GM21529 (cell line): ENCODE measurements around the gene ARAF.
A peak's percentile ranks its signal among the peaks of the same experiment; 100 is the strongest.
"Not testable (repeated sequence)": the region's sequence is repeated elsewhere in the genome, so short reads cannot be mapped to it uniquely, and the experiment has no call there.

Experiments used
- ATAC-seq: cut with Tn5 transposase; IDR thresholded peaks from one replicate; pipeline ENCODE4 v1.9.1; 2021; ENCODE audit not compliant: unreplicated experiment

The ARAF gene

GRCh38 chrX:47560934-47561658 lies at the start of gene ARAF:
TSS of gene ARAF (plus strand) at chrX:47561205. CDS start at chrX:47562968, 1,763 bp downstream.
- ATAC-seq, result peak; percentile 87

DNA sequence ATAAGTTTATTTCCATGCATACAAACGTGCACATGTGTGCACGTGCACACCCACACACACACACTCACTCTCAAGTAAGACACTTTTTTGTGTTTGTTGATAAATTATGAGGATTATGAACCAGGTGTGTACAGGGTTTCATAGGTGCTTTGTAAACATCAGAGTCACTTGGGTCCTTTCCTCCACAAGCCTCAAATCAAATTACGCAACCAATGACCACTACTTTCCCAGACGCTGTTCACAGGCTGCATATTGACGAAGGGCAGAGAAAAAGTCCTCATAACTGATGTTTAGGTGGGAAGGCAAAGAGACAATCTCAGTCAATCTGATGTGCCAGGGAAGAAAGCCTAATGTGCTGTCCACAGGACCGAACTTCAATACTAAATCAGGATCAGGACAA lies 48.6 kb upstream of the ARAF start:
- ATAC-seq, result not testable (repeated sequence)

DNA sequence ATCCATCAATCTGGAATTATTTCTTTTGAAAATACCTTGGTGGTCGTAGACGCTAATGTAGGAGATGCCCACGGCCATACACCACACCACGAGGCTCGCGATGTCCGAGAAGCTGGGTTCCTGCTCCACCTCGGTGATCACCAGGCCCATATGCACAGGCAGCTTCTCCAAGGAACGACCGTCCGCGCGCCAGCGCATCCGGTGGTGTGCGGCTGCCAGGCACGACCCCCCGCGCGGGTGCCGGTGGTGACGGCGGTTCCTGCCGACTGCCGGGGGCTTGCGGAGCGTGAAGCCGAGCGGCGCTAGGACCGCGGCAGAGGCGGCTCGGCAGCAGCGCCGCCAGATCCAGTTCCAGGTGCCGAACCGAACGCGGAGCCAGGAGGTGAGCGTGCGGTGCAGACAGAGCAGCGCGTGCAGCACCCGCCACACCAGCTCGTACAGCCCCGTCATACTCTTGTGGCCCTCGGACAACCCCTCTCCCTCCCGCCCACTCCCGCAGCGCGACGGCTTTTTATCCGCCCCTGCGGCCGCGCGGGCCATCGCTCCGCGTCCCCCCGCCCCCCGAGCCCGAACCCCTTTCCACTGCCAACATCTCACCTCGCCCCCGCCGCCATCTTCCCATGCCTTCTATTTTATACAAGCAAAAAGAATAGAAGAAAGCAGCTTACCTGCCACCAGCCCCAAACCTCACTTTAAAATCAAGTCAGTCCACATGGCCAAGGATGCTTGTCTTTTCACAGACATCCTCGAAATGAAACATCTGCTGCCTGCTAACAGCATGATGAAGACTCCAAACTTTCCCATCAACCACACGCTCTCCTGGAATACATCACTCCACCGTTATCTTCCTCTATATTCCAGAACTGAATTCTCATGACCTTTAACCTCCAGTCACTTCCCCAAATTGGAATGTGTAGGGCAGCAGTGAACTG lies 47.7 kb upstream of the ARAF start:
- ATAC-seq, result peak; percentile 70

DNA sequence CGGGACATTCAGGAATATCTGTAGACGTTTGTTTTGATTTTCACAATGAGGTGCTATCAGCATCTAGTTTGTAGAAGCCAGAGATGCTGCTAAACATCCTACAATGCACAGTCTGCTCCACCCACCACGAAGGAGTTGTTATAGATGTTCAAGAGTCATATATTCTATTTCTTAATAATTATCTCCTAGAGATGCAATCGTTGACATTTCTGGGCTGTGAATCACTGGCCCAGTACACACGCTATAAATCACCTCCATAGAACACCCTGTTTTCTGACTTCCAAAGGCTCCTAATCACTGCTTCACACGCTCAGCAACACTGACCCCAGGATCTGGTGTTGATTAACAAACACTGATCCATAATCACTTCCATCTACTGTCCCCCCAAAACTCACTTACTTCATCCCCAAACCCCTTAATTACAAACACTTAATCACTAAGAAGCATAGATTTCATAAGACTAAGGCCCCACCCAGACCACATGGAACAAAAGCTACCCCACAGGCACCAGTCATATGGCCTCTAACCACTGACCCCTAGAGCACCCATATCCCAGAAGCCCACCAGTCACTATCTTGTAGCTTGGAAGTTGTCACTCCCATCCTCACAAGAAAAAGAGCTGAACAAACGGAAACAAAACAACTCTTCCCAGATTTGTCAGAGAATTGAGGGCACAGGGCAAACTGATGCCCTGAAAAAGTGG lies 46.3 kb upstream of the ARAF start:
- ATAC-seq, result no peak

- no peak for ATAC-seq
These were observed 44.9 kb upstream of the ARAF start for GRCh38 chrX:47515941-47516665.

DNA sequence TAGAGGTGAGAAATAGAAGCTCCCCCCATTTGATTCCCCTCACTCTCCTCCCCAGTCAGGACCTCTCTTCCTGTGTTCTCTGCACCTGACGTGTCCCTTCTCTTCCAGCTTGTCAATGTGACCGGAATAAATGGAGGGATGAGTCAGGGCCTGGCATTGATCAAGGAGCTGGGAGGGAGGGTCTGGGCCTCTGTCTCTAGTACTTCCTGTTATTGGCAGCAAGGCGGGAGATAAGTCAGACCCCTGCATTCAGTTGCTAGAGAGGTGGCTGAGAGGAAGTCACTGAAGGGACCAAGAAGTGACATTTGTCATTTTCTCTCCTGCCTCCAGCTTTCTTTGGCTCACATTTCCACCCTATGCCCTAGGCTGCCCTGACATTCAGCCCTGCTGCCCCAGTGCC lies 42.9 kb upstream of the ARAF start:
- no peak for ATAC-seq

GRCh38 chrX:47523297-47523696 lies 37.7 kb upstream of the ARAF start:
- ATAC-seq, result peak; percentile 86

DNA sequence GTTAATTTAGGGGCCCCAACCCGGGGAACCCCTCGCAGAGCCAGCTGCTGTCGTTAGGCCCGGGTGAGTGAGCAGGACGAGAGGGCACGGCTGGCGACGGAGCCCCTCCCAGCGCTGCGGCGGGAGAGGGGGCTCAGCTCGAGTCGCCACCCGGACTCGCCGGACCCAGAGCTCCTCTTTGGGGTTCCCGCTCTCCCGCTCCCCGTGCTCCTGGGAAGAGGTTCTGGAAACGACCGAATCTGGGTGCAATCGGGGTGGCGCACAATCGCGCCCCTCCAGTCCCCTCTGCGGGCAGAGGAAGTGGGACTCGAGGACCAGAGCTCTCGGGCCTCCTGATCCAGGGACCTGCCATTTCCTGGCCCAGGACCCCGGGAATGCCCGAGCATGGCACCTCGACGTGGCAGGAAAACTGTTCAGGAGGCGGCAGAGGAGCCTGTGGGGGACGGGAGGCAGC lies 37.3 kb upstream of the ARAF start:
- no peak for ATAC-seq

DNA sequence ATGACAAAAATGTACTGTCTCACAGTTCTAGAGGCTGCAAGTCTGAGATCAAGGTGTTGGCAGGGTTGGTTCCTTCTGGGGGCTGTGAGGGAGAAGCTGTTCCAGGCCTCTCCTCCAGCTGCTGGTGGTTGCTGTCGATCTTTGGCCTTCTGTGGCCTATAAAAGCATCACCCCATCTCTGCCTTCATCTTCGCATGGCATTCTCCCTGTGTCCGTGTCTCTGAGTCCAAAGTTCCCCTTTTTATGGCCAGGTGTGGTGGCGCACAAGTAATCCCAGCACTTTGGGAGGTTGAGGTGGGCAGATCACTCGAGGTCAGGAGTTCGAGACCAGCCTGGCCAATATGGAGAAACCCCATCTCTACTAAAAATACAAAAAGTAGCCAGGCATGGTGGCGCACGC lies 31.5 kb upstream of the ARAF start:
- ATAC-seq, result no peak

GRCh38 chrX:47530049-47530448 lies 31.0 kb upstream of the ARAF start:
- no peak for ATAC-seq

DNA sequence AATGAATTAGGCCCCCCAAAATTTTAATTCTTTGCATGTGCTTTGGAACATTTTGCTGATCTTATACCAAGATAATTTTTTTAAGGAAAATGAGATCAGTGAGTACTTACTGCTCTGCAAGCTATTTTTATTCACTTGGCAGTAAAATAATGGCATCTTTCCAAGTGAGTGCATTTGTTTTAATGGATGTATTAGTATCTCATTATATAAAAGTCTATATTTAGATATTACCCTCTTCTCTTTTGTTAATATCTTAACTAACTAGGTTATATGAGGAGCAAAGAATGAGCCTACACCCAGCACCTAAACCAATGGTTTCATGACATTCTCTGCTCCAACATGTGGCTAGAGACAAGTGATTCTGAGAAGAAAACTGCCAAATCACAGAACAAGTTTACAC lies 21.1 kb upstream of the ARAF start:
- no peak for ATAC-seq

DNA sequence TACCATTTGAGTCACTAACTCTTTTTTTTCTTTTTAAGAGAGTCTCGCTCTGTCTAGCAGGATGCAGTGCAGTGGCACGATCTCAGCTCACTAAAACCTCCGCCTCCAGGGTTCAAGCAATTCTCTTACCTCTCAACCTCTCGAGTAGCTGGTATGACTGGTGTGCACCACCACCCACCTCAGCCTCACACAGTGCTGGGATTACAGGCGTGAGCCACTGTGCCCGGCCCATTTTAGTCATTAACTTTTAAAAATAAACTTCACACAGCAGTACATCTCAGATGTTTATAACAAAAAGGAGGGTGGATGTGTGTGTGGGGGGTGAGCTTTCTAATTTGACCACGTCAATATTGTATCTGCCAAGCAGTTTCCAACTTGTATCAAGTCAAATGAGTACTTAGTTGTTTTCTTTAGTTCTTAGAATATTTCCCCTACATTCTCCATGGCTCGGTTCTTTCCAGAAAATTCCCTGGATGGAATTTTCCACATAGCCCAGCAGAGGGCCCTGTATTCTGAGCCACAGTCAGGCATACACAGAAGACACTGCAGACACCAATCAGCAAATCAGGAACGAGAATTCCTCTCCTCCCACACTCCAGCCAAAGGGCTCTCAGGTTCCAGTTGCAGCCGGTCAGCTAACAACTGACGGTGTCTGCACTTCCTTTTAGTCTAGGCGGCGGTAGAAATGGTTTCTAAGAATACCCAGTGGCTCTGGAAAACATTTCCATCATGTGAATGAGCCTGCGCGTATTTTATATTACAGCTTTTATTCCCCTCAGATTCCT lies 20.1 kb upstream of the ARAF start:
- ATAC-seq, result peak; percentile 47

DNA sequence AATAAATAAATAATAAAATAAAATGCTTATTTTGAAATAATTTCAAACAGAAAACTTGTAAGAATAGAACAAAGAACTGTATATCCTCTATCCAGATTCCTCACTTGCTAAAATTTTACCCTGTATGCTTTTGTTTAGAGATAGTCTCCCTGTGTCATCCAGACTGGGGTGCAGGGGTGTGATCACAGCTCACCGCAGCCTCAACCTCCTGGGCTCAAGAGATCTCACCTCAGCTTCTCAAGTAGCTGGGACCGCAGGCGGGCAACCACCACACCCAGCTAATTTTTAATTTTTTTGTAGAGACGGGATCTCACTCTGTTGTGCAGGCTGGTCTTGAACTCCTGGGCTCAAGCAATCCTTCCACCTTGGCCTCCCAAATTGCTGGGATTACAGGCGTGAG lies 17.5 kb upstream of the ARAF start:
- ATAC-seq, result no peak

DNA sequence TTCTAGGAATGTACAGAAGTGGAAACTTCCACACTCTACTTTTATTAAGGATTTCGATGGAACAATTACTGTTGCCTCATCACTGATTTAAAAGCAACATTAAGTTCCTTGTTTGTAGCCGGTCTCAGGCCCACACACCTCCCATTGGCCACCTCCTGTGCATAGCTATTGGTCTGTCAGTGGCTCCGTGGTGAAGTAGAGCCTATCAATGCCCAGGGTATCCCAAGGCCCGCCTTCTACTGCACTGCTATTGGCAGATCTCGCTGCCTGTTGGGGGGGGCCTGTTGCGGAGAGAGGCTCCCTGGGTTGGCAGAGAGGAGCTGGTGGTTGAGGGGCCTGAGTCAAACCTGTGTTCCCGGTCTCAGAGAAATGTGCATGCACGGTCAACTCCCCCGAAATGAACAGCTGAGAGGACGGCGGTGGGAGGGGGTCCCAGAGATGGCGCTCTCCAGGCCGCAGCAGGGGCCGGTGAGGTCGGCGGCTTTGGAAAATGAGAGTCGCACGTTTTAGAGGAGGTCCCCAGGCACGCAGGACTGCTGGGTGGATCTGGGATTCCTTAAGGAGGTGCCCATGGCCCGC lies 4.9 kb upstream of the ARAF start:
- peak; percentile 90 for ATAC-seq

GRCh38 chrX:47558436-47558835 lies 2.6 kb upstream of the ARAF start:
- no peak for ATAC-seq

DNA sequence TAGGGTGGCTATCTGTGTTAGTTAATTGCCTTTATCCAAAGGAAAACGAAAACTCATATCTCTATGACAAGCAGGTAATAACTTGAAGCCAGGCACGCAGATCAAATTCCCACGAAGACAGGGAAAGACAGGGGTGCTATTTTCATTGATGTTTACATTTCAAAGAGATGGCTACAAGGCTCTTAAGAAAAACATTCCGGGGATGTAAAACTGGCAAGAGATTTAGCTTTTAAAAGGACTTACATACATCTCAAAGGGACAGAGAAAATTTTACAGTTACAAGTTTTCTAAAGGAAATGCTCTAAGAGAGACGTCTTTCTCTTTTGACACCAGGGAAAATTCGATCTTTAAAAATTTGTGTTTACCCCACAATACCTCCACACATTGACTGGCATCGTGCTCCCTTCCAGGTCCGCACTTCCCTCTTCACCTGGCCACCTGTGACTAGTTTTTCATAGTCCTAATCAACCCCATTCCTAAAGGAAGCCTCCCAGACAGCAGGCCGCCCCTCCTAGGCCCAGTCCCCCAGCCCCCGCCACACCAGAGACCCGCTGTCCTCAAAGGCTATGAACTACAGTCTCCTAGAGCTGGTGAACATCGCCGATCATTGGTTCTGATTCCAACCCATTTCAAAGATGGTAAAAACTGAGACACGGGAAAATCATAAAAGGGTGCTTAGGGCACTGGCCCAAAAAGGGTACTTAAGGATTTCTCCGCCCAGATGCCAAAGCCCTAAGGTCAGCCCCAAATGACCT lies 649 bp upstream of the ARAF start:
- ATAC-seq, result no peak

GRCh38 chrX:47561659-47562151 lies 700 bp downstream of the ARAF start:
- no peak for ATAC-seq

GRCh38 chrX:47562615-47563243 lies 1.7 kb downstream of the ARAF start:
- ATAC-seq, result no peak
